ENCODE data around the gene VPS26A. TPM values are rescaled to one million over a fixed set of nuclear protein-coding genes. Genes with fewer than 3 reads are reported as not detected.

The VPS26A gene
- 10 to 100 TPM; 61.4 to 62.7 TPM for total RNA-seq

GRCh38 chr10:69123747-69124562 is at the start of gene VPS26A:
TSS of gene VPS26A (plus strand) at chr10:69124178. CDS start at chr10:69124278, 100 bp downstream.
- H3K27ac ChIP-seq, result peak within 1 kb of the TSS; percentile 96
- no peaks in the 10 kb centered on the region for H3K27me3 ChIP-seq
- no peaks in the 10 kb centered on the region for H3K4me1 ChIP-seq
- no peaks in the 10 kb centered on the region for H3K9me3 ChIP-seq
- H3K9ac ChIP-seq (ENCODE audit: low read depth in 2 of 2, low read length in 2 of 2), result peak within 1 kb of the TSS; percentile 87 to 89
- peak; percentile 99 for DNase-seq
- no peaks in the 10 kb centered on the region for H3K36me3 ChIP-seq
- H3K4me3 ChIP-seq, result peak within 1 kb of the TSS; percentile 89
- intact Hi-C loops (cut with DNase I), result no loop called here
- TF ChIP-seq, protein P1, sequence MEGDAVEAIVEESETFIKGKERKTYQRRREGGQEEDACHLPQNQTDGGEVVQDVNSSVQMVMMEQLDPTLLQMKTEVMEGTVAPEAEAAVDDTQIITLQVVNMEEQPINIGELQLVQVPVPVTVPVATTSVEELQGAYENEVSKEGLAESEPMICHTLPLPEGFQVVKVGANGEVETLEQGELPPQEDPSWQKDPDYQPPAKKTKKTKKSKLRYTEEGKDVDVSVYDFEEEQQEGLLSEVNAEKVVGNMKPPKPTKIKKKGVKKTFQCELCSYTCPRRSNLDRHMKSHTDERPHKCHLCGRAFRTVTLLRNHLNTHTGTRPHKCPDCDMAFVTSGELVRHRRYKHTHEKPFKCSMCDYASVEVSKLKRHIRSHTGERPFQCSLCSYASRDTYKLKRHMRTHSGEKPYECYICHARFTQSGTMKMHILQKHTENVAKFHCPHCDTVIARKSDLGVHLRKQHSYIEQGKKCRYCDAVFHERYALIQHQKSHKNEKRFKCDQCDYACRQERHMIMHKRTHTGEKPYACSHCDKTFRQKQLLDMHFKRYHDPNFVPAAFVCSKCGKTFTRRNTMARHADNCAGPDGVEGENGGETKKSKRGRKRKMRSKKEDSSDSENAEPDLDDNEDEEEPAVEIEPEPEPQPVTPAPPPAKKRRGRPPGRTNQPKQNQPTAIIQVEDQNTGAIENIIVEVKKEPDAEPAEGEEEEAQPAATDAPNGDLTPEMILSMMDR (IDR thresholded peaks at IDR 0.05), result no peak

GRCh38 chr10:69074532-69074931 is 49.4 kb upstream of the VPS26A start:
- intact Hi-C loops (cut with DNase I), result no loop called here
- no peaks in the 10 kb centered on the region for H3K4me1 ChIP-seq
- TF ChIP-seq, protein P1 (IDR thresholded peaks at IDR 0.05), result no peak

DNA sequence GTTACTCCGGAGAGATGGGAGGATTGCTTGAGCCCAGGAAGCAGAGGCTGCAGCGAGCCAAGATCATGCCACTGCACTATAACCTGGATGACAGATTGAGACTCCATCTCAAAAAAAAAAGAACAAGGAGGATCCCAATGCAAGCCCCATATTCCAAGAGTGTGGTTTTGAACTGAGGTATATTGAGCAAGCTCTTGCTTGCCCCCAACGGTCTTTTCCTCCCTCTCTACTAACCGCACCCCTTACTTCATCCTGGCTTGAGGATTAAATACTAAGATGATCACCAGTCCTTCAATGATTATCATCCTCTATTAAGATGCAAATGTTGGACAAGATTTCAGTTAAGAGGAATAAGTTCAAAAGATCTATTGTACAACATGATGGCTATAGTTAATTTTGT is 48.5 kb upstream of the VPS26A start:
- Histone ChIP-seq H3K9me3 (no peaks in the 10 kb centered on the region), H3K27me3 (no peaks in the 10 kb centered on the region), H3K4me3 (no peak overlapping the region), H3K27ac (no peak overlapping the region), H3K36me3 (no peaks in the 10 kb centered on the region), H3K4me1 (no peaks in the 10 kb centered on the region), H3K9ac (ENCODE audit: low read depth in 2 of 2, low read length in 2 of 2) (no peak overlapping the region)
- intact Hi-C loops (cut with DNase I), result no loop called here
- DNase-seq, result no peak
- TF ChIP-seq, protein P1 (IDR thresholded peaks at IDR 0.05), result no peak

More at GRCh38 chr10:69074532-69074931, 49.4 kb upstream of the VPS26A start:
- Histone ChIP-seq H3K27ac (no peak overlapping the region), H3K4me3 (no peak overlapping the region), H3K9me3 (no peaks in the 10 kb centered on the region), H3K36me3 (no peaks in the 10 kb centered on the region), H3K9ac (ENCODE audit: low read depth in 2 of 2, low read length in 2 of 2) (no peak overlapping the region), H3K27me3 (no peaks in the 10 kb centered on the region)
- no peak for DNase-seq

DNA sequence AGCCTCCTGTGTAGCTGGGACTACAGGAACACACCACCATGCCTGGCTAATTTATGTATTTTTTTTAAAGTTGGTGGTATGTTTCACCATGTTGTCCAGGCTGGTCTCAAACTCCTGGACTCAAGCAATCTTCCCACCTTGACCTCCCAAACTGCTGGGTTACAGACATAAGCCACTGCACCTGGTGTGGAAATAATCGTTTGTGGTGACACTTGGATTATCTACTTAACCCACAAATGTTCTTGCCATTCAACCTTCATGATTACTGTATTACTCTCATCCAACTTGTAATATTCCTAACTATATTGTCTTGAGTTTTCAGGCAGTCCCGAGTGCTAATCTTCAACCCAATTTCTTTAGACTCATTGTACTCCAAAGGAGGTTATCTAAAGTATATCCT is 45.7 kb upstream of the VPS26A start:
- no peaks in the 10 kb centered on the region for H3K27me3 ChIP-seq

GRCh38 chr10:69080226-69080625 is 43.8 kb upstream of the VPS26A start:
- Histone ChIP-seq H3K9me3 (no peaks in the 10 kb centered on the region), H3K4me3 (no peak overlapping the region), H3K27me3 (no peaks in the 10 kb centered on the region), H3K27ac (no peak overlapping the region), H3K9ac (ENCODE audit: low read depth in 2 of 2, low read length in 2 of 2) (no peak overlapping the region), H3K4me1 (no peaks in the 10 kb centered on the region), H3K36me3 (no peaks in the 10 kb centered on the region)
- intact Hi-C loops (cut with DNase I), result no loop called here
- TF ChIP-seq, protein P1 (IDR thresholded peaks at IDR 0.05), result no peak
- no peak for DNase-seq

More for the DNA sequence above, 45.7 kb upstream of the VPS26A start:
- Histone ChIP-seq H3K9me3 (no peaks in the 10 kb centered on the region), H3K4me1 (no peaks in the 10 kb centered on the region), H3K36me3 (no peaks in the 10 kb centered on the region), H3K4me3 (no peak overlapping the region), H3K9ac (ENCODE audit: low read depth in 2 of 2, low read length in 2 of 2) (no peak overlapping the region), H3K27ac (no peak overlapping the region)
- intact Hi-C loops (cut with DNase I), result no loop called here
- no peak for DNase-seq
- TF ChIP-seq, protein P1 (IDR thresholded peaks at IDR 0.05), result no peak
